ENCODE measurements around the gene WWOX.

The WWOX gene

DNA sequence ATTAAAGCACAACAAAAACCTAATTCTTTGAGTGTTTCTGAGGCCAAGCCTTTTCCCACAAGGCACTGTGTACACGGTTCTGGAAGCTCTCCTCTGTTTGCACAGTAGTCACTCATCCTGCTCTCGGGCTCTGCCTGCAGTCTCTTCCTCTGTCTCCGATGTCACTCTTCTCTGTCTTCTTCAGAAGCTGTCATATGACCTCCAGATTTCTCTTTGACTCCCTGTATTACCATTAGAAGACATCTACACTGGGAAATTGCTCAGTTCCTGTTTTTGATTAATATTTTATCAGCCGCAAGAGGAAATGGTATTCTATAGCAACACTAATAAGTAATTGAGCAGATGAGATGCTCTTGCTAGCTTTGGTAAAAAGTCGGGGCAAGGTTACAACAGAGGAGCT is 422.9 kb downstream of the WWOX start:
- TF ChIP-seq, protein P1, sequence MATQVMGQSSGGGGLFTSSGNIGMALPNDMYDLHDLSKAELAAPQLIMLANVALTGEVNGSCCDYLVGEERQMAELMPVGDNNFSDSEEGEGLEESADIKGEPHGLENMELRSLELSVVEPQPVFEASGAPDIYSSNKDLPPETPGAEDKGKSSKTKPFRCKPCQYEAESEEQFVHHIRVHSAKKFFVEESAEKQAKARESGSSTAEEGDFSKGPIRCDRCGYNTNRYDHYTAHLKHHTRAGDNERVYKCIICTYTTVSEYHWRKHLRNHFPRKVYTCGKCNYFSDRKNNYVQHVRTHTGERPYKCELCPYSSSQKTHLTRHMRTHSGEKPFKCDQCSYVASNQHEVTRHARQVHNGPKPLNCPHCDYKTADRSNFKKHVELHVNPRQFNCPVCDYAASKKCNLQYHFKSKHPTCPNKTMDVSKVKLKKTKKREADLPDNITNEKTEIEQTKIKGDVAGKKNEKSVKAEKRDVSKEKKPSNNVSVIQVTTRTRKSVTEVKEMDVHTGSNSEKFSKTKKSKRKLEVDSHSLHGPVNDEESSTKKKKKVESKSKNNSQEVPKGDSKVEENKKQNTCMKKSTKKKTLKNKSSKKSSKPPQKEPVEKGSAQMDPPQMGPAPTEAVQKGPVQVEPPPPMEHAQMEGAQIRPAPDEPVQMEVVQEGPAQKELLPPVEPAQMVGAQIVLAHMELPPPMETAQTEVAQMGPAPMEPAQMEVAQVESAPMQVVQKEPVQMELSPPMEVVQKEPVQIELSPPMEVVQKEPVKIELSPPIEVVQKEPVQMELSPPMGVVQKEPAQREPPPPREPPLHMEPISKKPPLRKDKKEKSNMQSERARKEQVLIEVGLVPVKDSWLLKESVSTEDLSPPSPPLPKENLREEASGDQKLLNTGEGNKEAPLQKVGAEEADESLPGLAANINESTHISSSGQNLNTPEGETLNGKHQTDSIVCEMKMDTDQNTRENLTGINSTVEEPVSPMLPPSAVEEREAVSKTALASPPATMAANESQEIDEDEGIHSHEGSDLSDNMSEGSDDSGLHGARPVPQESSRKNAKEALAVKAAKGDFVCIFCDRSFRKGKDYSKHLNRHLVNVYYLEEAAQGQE (IDR thresholded peaks at IDR 0.05; ENCODE audit: insufficient read depth in 1 of 2, low read depth in 2 of 2, low read length in 2 of 2): no peak
- TF ChIP-seq SIN3A (IDR thresholded peaks at IDR 0.05; ENCODE audit: borderline replicate concordance, insufficient read depth, low read length): no peak
- no peak for TF ChIP-seq TAF1 (IDR thresholded peaks at IDR 0.05; ENCODE audit: borderline replicate concordance, insufficient read depth, low read length)
- no peak for TF ChIP-seq POLR2AphosphoS5 (IDR thresholded peaks at IDR 0.05; ENCODE audit: low read depth, low read length)
- TF ChIP-seq FOXP2 (optimal IDR thresholded peaks at IDR 0.05; ENCODE audit: borderline replicate concordance, extremely low read depth, extremely low read length, insufficient read depth): no peak

DNA sequence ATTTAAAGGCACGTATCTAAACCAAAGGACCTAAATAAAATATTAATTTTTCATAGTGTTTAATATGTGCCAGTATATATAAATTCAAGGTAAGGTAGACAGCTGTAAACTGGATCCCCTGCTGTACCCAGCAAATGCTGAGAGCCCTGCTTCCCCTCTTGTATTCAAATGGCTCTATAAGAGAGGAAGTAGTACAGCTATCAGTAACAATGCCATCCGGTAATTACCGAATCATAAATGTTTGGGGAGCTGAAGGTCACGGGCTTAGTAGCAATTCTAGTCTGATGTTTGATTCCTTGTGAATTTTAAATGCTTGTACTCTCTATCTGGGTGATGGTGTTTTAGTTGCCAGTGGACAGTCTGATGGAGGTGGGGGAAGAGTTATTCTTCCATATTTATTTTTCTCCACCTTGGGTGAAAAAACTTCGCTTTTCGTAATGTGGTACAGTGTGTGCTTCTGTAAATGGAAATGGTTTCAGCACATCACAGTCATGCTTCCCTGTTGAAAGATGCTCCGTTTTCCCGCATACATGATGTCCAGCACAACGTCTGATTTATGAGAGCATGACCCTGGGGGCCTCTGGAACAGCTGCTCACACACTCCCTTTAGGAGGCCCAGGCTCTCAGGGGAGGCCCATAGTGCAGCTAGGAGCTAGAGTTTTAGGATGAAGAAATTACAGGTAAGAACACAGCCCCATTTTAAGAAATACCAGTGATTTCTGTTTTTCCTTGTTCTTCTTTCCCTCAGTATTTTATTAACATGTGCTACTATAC is 423.9 kb downstream of the WWOX start:
- TF ChIP-seq FOXP2 (optimal IDR thresholded peaks at IDR 0.05; ENCODE audit: borderline replicate concordance, extremely low read depth, extremely low read length, insufficient read depth): no peak

DNA sequence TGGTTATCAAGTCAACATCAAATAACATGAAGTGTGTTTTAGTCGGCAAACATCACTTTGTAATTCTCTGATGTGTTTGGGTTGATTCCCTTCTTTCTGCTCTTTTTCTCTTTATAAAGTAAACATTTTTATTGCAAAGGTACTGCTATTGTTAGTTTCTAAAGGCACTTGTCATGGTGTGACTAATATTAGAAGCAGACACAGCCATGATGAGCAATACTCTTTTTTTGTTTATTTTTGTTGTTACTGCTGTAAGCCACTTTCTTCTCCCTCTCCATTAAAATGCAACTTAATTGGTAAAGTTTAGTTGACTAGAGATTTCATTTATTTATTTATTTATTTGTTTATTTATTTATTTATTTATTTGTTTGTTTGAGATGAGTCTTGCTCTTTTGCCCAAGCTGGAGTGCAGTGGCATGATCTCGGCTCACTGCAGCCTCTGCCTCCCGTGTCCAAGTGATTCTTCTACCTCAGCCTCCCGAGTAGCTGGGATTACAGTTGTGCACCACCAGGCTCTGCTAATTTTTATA is 424.7 kb downstream of the WWOX start:
- no peak for TF ChIP-seq TAF1 (IDR thresholded peaks at IDR 0.05; ENCODE audit: borderline replicate concordance, insufficient read depth, low read length)
- no peak for TF ChIP-seq POLR2AphosphoS5 (IDR thresholded peaks at IDR 0.05; ENCODE audit: low read depth, low read length)
- no peak for TF ChIP-seq SIN3A (IDR thresholded peaks at IDR 0.05; ENCODE audit: borderline replicate concordance, insufficient read depth, low read length)
- no peak for TF ChIP-seq FOXP2 (optimal IDR thresholded peaks at IDR 0.05; ENCODE audit: borderline replicate concordance, extremely low read depth, extremely low read length, insufficient read depth)
- TF ChIP-seq, protein P1 (IDR thresholded peaks at IDR 0.05; ENCODE audit: insufficient read depth in 1 of 2, low read depth in 2 of 2, low read length in 2 of 2): no peak

DNA sequence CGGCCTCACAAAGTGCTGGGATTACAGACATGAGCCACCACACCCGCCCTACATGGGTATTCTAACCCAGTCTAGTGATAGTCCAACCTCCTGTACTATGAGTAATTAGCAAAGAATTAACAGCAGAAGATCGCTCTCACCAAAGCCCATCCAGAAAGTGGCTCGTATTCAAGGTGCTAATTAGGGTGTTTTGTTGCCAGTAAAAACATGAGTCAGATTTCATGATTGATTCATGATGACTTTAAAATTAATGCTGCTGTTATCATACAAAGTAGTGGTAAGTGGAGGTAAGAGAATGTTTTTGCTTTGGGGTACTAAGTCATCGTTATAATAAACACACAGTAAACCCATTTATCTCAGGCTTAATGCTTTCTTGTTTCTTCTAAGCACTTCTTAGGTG is 428.8 kb downstream of the WWOX start:
- TF ChIP-seq POLR2AphosphoS5 (IDR thresholded peaks at IDR 0.05; ENCODE audit: low read depth, low read length) (no peak), SIN3A (IDR thresholded peaks at IDR 0.05; ENCODE audit: borderline replicate concordance, insufficient read depth, low read length) (no peak), TAF1 (IDR thresholded peaks at IDR 0.05; ENCODE audit: borderline replicate concordance, insufficient read depth, low read length) (no peak), FOXP2 (optimal IDR thresholded peaks at IDR 0.05; ENCODE audit: borderline replicate concordance, extremely low read depth, extremely low read length, insufficient read depth) (no peak)
- TF ChIP-seq, protein P1 (IDR thresholded peaks at IDR 0.05; ENCODE audit: insufficient read depth in 1 of 2, low read depth in 2 of 2, low read length in 2 of 2): no peak

DNA sequence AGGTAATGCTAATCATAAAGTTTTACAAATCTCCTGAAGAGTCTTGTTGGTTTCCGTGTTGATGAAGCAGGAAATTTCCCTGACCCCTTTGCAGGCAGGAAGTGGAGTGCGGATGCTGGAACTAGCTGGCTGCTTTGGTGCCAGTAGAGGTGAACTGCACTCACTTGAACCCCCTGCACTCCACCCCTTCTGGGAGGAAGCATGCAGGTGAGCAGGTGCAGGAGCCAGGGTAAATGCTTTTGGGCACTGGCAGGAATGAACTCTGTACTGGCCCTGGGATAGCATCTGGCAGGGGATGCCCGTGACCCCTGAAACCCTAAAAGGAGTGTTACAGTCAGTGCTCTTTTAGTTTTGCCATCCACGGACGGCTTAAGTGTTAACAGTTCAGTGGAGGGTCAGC is 430.4 kb downstream of the WWOX start:
- TF ChIP-seq, protein P1 (IDR thresholded peaks at IDR 0.05; ENCODE audit: insufficient read depth in 1 of 2, low read depth in 2 of 2, low read length in 2 of 2): no peak
- TF ChIP-seq FOXP2 (optimal IDR thresholded peaks at IDR 0.05; ENCODE audit: borderline replicate concordance, extremely low read depth, extremely low read length, insufficient read depth): no peak
- TF ChIP-seq POLR2AphosphoS5 (IDR thresholded peaks at IDR 0.05; ENCODE audit: low read depth, low read length): no peak
- no peak for TF ChIP-seq SIN3A (IDR thresholded peaks at IDR 0.05; ENCODE audit: borderline replicate concordance, insufficient read depth, low read length)
- TF ChIP-seq TAF1 (IDR thresholded peaks at IDR 0.05; ENCODE audit: borderline replicate concordance, insufficient read depth, low read length): no peak
